Kidney (tissue), 14 donors: ENCODE data around the gene NPAS3. TPM values are rescaled to one million over a fixed set of nuclear protein-coding genes. Genes with fewer than 3 reads are reported as not detected.
A peak's percentile ranks its signal among the peaks of the same experiment; 100 is the strongest.

ENCODE experiments used
- DNase-seq, 5 donors: peaks; one replicate each; pipeline ENCODE4 v3.0.0-alpha.2; 2013 to 2020
- FAIRE-seq: peaks from 2 replicates; lab custom pipeline; 2012; peaks lifted over from hg19 to GRCh38; lab: Jason Lieb, UNC
- H3K27ac ChIP-seq, 2 donors: one replicate each; pipeline ENCODE4 v1.7.0; 2013; ENCODE audit warnings: low read depth in 2 of 2, low read length in 2 of 2, inconsistent platforms in 1 of 2
- H3K27me3 ChIP-seq: one replicate; pipeline ENCODE4 v1.7.1; 2013; ENCODE audit warnings: low read length, inconsistent platforms; ENCODE audit not compliant: control insufficient read depth, insufficient read depth
- H3K36me3 ChIP-seq, 3 donors: one replicate each; pipeline versions ENCODE4 v1.7.0 to v1.7.1; 2013; ENCODE audit warnings: low read length in 3 of 3, control low read depth in 1 of 3, inconsistent platforms in 1 of 3; ENCODE audit not compliant: insufficient read depth in 3 of 3, control insufficient read depth in 2 of 3
- H3K4me1 ChIP-seq, 3 donors: one replicate each; pipeline versions ENCODE4 v1.7.0 to v1.7.1; 2013; ENCODE audit warnings: low read length in 3 of 3, inconsistent platforms in 1 of 3, low read depth in 1 of 3; ENCODE audit not compliant: control insufficient read depth in 2 of 3, insufficient read depth in 2 of 3
- H3K4me3 ChIP-seq, 3 donors: one replicate each; pipeline versions ENCODE4 v1.7.0 to v1.8.1; 2013; ENCODE audit warnings: low read length in 3 of 3, control low read depth in 1 of 3, inconsistent platforms in 1 of 3
- H3K9ac ChIP-seq, 3 donors: one replicate each; pipeline versions ENCODE4 v1.7.0 to v1.7.1; 2013; ENCODE audit warnings: low read length in 3 of 3, control low read depth in 1 of 3, inconsistent platforms in 1 of 3
- H3K9me3 ChIP-seq, 3 donors: one replicate each; pipeline versions ENCODE4 v1.7.0 to v1.7.1; 2013; ENCODE audit warnings: low read length in 3 of 3, control low read depth in 1 of 3, inconsistent platforms in 1 of 3; ENCODE audit not compliant: control insufficient read depth in 2 of 3, insufficient read depth in 1 of 3
- intact Hi-C: fragments of 100-400 bp; cut with DNase I; formaldehyde crosslinking; loops from one replicate; pipeline ENCODE4 v1.11.1; 2022
- polyA plus RNA-seq: library from polyadenylated mRNA; stranded (reverse); fragments of 350-450 nt; fragmentation: Illumina TruSeq; extraction: RNeasy Lipid Tissue Mini Kit (QIAGEN cat#74804); gene quantifications from one replicate; pipeline ENCODE4 v1.2.3, GENCODE V29; 2014; ENCODE audit warnings: low read depth, low replicate concordance; ENCODE audit not compliant: insufficient read depth
- total RNA-seq: library from RNA; stranded (reverse); fragmentation: NEBNext Ultra II Directional; extraction: Animal tissue kit (Norgen Biotek cat#: 25700); gene quantifications from one replicate; pipeline ENCODE4 v1.2.1, GENCODE V29; 2021
- TF ChIP-seq, protein P1 (sequence below): IDR thresholded peaks from 3 replicates; pipeline ENCODE4 v1.5.1; 2012; ENCODE audit warnings: mild to moderate bottlenecking, moderate library complexity, borderline replicate concordance; ENCODE audit not compliant: insufficient read depth; ENCODE audit errors: extremely low read depth
- donor health status: control.
- donor health status: control.
- donor health status: control.
- donor health status: control.
- donor health status: control.
- donor health status: DM: yes; HTN: yes; CAD: no.
- donor health status: Normal renal cell carcinoma (clear cell type).

The NPAS3 gene
- total and polyA plus RNA-seq, 2 donors from 2014 or later: 0.82 to 5.0 TPM

DNA sequence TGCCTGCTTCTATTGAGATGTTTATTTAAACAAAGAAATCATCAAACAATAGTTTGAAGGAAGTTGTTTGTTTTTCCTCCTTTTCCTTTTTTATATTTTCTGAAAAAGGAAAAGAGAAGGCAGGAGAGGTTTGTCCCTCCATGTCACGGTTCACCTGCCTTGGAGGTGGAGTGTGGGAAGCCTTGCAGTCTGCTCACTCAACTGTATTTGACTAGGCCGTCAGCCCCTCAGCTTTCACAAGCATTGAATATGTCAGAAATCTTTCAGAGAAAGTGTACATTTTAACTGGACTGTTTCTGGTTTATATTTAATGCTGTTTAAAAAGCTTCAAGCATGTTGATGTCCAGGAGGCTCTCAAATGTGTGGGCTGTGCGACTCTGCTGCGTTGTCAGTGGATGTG is 370.4 kb downstream of the NPAS3 start:
- H3K27ac ChIP-seq: no peak overlapping the region
- TF ChIP-seq, protein P1, sequence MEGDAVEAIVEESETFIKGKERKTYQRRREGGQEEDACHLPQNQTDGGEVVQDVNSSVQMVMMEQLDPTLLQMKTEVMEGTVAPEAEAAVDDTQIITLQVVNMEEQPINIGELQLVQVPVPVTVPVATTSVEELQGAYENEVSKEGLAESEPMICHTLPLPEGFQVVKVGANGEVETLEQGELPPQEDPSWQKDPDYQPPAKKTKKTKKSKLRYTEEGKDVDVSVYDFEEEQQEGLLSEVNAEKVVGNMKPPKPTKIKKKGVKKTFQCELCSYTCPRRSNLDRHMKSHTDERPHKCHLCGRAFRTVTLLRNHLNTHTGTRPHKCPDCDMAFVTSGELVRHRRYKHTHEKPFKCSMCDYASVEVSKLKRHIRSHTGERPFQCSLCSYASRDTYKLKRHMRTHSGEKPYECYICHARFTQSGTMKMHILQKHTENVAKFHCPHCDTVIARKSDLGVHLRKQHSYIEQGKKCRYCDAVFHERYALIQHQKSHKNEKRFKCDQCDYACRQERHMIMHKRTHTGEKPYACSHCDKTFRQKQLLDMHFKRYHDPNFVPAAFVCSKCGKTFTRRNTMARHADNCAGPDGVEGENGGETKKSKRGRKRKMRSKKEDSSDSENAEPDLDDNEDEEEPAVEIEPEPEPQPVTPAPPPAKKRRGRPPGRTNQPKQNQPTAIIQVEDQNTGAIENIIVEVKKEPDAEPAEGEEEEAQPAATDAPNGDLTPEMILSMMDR: no peak
- no peaks in the 10 kb centered on the region for H3K27me3 ChIP-seq
- intact Hi-C loops: no loop called here
- H3K9me3 ChIP-seq: no peaks in the 10 kb centered on the region
- H3K9ac ChIP-seq: no peak overlapping the region
- DNase-seq: peak in 3 of 5 donors; percentile 30 to 69 (median 57)
- no peak for FAIRE-seq
- no peak overlapping the region for H3K4me3 ChIP-seq
- no peaks in the 10 kb centered on the region for H3K4me1 ChIP-seq
- no peaks in the 10 kb centered on the region for H3K36me3 ChIP-seq

DNA sequence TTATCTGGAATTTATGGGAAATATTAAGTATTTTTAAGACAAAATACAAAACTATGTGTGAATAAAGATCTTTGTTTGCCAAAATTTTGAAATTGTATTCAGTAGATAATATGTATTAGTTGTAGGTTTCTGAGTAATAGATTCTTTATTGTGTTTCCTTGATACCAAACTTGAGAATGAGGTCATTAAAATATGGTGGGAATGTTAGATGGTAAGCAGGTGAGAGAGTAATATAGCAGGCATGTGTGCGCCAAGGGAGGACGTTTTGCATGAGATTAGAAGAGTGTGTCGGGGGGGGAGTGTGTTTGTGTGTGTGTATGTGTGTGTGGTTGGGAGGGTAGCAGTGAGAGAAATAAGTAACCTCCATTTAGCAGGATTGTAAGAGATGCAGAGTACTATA is 376.5 kb downstream of the NPAS3 start:
- intact Hi-C loops: no loop called here
- Histone ChIP-seq H3K4me3 (no peak overlapping the region), H3K9ac (no peak overlapping the region), H3K4me1 (no peaks in the 10 kb centered on the region), H3K27ac (no peak overlapping the region), H3K27me3 (no peaks in the 10 kb centered on the region), H3K36me3 (no peaks in the 10 kb centered on the region), H3K9me3 (no peaks in the 10 kb centered on the region)
- no peak for DNase-seq
- FAIRE-seq: no peak
- TF ChIP-seq, protein P1: no peak

DNA sequence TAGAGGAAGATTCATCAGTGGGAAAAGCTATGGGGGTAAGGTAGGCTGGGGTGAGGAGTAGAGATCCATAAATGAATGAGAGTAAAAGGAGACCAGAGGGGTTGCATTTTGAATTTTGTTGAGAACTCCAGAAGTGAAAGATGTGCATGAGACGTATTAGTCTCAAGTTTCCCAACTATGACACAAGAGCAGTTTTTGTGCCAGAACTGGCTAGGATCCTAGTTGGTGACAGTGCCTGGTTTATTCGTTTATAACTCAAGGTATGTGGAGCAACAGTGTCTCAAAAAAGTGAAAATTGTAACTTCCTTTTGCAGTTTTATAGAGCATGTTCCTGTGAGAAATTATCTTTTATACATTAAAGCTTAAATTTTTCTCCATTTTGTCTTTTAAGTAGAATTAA is 377.0 kb downstream of the NPAS3 start:
- FAIRE-seq: no peak

DNA sequence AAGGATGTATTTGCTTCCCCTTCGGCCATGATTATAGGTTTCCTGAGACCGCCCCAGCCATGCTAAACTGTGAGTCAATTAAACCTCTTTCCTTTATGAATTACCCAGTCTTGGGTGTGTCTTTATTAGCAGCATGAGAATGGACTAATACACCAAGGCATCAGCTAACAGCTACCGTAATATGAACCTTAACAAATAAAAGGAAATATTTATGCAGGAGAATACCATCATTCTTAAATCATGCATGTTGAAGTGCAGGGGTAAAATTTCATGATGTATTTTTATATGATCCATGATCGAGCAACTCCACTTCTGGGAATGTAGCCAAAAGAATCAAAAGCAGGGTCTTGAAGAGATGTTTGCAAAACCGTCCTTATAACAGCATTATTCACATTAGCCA is 379.0 kb downstream of the NPAS3 start:
- no peaks in the 10 kb centered on the region for H3K36me3 ChIP-seq
- no peak overlapping the region for H3K27ac ChIP-seq
- TF ChIP-seq, protein P1: no peak
- H3K4me1 ChIP-seq: no peaks in the 10 kb centered on the region
- no peaks in the 10 kb centered on the region for H3K27me3 ChIP-seq
- intact Hi-C loops: no loop called here
- H3K9me3 ChIP-seq: no peaks in the 10 kb centered on the region
- no peak for FAIRE-seq
- DNase-seq: no peak
- H3K9ac ChIP-seq: no peak overlapping the region
- H3K4me3 ChIP-seq: no peak overlapping the region

More for the DNA sequence above, 377.0 kb downstream of the NPAS3 start:
- TF ChIP-seq, protein P1: no peak
- no peak for DNase-seq
- Histone ChIP-seq H3K27ac (no peak overlapping the region), H3K4me1 (no peaks in the 10 kb centered on the region), H3K9ac (no peak overlapping the region), H3K36me3 (no peaks in the 10 kb centered on the region), H3K27me3 (no peaks in the 10 kb centered on the region), H3K4me3 (no peak overlapping the region), H3K9me3 (no peaks in the 10 kb centered on the region)
- intact Hi-C loops: no loop called here
